ENCODE results near the gene ARHGEF6.

ARHGEF6 gene

GRCh38 chrX:136736690-136737089, 44.0 kb downstream of the ARHGEF6 start:
- Mint-ChIP-seq H3K4me1 (no peaks in the 10 kb centered on the region), H3K27me3 (ENCODE audit: low read depth, poor library complexity) (no peaks in the 10 kb centered on the region)

DNA sequence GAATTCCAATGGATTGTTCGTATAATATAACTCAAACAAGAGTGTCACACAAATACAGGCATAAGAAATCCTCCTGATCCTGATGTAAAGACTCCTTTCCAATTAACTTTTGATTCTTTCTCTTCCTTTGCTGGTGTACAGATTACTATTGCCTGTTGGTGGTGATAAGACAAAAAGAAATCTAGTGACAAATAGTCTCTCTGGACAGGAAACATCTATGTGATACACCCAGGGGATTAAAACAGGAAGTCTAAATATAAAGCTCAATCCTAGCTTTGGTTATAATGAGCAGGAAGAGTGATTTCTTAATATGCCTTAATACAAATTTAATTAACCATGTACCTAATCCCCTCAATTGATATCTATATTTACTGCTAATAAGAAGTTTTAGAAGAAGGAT, 45.1 kb downstream of the ARHGEF6 start:
- Mint-ChIP-seq H3K27ac (no peak overlapping the region), H3K27me3 (ENCODE audit: low read depth, poor library complexity) (no peaks in the 10 kb centered on the region)

More at GRCh38 chrX:136736690-136737089, 44.0 kb downstream of the ARHGEF6 start:
- H3K4me3 Mint-ChIP-seq = no peak overlapping the region
- H3K27ac Mint-ChIP-seq = no peak overlapping the region
- peaks cover 28% of the 10 kb centered on the region for H3K9me3 Mint-ChIP-seq
- TF ChIP-seq, protein P1, sequence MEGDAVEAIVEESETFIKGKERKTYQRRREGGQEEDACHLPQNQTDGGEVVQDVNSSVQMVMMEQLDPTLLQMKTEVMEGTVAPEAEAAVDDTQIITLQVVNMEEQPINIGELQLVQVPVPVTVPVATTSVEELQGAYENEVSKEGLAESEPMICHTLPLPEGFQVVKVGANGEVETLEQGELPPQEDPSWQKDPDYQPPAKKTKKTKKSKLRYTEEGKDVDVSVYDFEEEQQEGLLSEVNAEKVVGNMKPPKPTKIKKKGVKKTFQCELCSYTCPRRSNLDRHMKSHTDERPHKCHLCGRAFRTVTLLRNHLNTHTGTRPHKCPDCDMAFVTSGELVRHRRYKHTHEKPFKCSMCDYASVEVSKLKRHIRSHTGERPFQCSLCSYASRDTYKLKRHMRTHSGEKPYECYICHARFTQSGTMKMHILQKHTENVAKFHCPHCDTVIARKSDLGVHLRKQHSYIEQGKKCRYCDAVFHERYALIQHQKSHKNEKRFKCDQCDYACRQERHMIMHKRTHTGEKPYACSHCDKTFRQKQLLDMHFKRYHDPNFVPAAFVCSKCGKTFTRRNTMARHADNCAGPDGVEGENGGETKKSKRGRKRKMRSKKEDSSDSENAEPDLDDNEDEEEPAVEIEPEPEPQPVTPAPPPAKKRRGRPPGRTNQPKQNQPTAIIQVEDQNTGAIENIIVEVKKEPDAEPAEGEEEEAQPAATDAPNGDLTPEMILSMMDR (IDR thresholded peaks at IDR 0.05) = no peak
- no peak for DNase-seq
- no peaks in the 10 kb centered on the region for H3K36me3 Mint-ChIP-seq (ENCODE audit: low read depth)

DNA sequence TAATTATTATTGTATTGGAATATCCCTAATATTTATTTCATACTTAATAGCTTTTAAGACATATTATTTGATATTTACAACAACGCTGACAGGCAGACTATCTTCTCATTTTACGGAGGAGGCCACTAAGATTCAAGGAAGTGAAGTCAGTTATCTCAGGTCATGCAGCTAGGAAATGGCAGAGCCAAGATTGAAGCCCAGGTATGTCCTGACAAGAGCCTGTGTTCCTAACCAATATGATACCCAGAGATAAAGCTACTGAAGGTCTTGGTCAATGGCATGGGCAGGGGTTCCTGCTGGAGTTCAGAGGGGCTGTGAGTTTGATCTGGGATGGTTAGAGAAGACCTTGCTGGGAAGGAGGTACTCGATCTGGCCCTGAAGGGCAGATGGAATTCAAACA, 47.1 kb downstream of the ARHGEF6 start:
- Mint-ChIP-seq H3K36me3 (ENCODE audit: low read depth) (no peaks in the 10 kb centered on the region), H3K9me3 (peaks cover 23% of the 10 kb centered on the region), H3K27me3 (ENCODE audit: low read depth, poor library complexity) (no peaks in the 10 kb centered on the region), H3K27ac (no peak overlapping the region), H3K4me3 (no peak overlapping the region), H3K4me1 (no peaks in the 10 kb centered on the region)
- TF ChIP-seq, protein P1 (IDR thresholded peaks at IDR 0.05) = no peak
- no peak for DNase-seq

More for the DNA sequence above, 45.1 kb downstream of the ARHGEF6 start:
- Mint-ChIP-seq H3K9me3 (peaks cover 28% of the 10 kb centered on the region), H3K4me3 (no peak overlapping the region), H3K4me1 (no peaks in the 10 kb centered on the region), H3K36me3 (ENCODE audit: low read depth) (no peaks in the 10 kb centered on the region)
- no peak for DNase-seq
- TF ChIP-seq, protein P1 (IDR thresholded peaks at IDR 0.05) = no peak

- Mint-ChIP-seq H3K27ac (no peak overlapping the region), H3K36me3 (ENCODE audit: low read depth) (no peaks in the 10 kb centered on the region), H3K4me1 (no peaks in the 10 kb centered on the region), H3K27me3 (ENCODE audit: low read depth, poor library complexity) (no peaks in the 10 kb centered on the region), H3K4me3 (no peak overlapping the region), H3K9me3 (peaks cover 17% of the 10 kb centered on the region)
- TF ChIP-seq, protein P1 (IDR thresholded peaks at IDR 0.05) = no peak
- no peak for DNase-seq
Observed at GRCh38 chrX:136731798-136732197, 48.9 kb downstream of the ARHGEF6 start.

DNA sequence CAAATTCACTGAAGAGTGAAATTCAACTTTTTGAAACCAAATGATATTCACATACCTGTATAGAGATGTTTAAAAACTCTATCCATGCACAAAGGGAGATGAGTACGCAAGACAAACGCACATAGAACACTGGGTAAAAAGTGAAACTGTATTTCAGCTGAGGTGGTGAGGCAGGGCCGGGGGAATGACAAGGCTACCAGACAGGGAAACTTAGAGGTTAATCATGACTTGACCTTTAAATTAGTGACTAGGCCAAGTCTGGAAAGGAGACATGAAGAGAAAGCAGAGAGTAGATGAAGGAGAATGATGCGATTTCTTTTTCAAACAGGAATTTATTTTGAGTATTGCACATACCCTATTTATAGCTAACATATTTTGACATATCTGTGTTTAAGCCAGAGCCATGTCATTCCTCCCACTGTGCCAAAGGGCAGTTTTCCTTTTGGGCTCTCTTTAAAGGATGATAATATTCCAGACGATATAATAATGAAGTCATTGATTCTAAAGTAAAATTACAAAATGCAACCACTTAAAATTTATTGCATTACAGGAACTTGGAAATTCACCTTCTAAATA, 49.4 kb downstream of the ARHGEF6 start:
- H3K27me3 Mint-ChIP-seq (ENCODE audit: low read depth, poor library complexity) = no peaks in the 10 kb centered on the region
- no peak overlapping the region for H3K27ac Mint-ChIP-seq
- TF ChIP-seq, protein P1 (IDR thresholded peaks at IDR 0.05) = no peak
- H3K4me3 Mint-ChIP-seq = no peak overlapping the region
- no peak for DNase-seq
- no peaks in the 10 kb centered on the region for H3K36me3 Mint-ChIP-seq (ENCODE audit: low read depth)
- peaks cover 14% of the 10 kb centered on the region for H3K9me3 Mint-ChIP-seq
- no peaks in the 10 kb centered on the region for H3K4me1 Mint-ChIP-seq

DNA sequence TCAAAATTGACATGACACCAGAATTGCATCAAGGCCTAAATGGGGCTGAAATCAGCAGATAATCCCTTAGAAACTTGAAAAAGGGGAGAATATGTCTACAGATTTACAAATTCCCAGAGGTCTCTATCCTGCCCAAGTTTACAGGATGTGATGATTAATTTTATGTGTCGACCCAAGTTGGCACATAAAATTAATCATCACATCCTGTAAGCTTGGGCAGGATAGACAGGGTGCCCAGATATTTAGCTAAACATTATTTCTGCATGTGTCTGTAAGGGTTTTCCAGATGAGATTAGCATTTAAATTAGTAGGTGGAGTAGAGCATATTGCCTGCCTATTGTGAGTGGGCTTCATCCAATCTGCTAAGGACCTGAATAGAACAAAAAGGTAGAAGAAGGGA, 52.3 kb downstream of the ARHGEF6 start:
- no peaks in the 10 kb centered on the region for H3K36me3 Mint-ChIP-seq (ENCODE audit: low read depth)
- H3K27ac Mint-ChIP-seq = no peak overlapping the region
- TF ChIP-seq, protein P1 (IDR thresholded peaks at IDR 0.05) = no peak
- H3K4me3 Mint-ChIP-seq = no peak overlapping the region
- no peaks in the 10 kb centered on the region for H3K27me3 Mint-ChIP-seq (ENCODE audit: low read depth, poor library complexity)
- H3K4me1 Mint-ChIP-seq = no peaks in the 10 kb centered on the region
- DNase-seq = no peak
- peaks cover 9% of the 10 kb centered on the region for H3K9me3 Mint-ChIP-seq

Measured in nephron progenitor cell (in vitro differentiated cells).